GM18526 (cell line): ENCODE results near the gene DNAJC24.

Experiments used
- POLR2A ChIP-seq: IDR thresholded peaks from 3 replicates; pipeline ENCODE4 v1.6.1; 2011; ENCODE audit not compliant: insufficient read length; ENCODE audit errors: extremely low read depth

The DNAJC24 gene

GRCh38 chr11:31387379-31387778, 17.7 kb downstream of the DNAJC24 start:
- TF ChIP-seq POLR2A, result no peak

DNA sequence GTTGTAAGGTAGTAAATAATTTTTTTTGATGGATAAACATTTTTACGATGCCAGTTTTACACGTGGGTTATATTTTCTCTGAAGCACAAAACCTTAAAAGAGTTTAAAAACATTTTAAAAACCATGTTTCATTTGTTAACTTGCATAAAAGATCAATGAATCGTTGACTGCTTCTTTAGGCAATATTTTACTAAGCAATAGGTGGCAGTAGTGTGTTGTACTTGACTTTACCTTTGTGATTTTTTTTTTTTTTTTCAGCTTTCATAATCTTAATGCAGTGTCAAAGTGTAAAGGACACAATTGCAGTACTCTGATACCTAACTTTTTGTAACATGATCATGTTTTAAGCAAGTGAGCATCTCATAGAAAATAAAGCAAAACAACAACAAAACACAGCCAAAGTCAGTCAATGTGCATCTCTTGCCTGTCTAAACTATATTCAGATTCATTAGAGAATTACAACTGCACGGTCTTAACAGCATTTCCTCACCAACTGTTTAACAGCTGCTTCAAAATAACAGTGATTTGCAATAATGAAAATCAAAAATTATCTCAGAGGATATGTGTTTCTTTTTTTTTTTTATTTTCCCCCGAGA, 27.7 kb downstream of the DNAJC24 start:
- TF ChIP-seq POLR2A, result no peak

- no peak for TF ChIP-seq POLR2A
Measured at GRCh38 chr11:31404614-31405013, 35.0 kb downstream of the DNAJC24 start.

DNA sequence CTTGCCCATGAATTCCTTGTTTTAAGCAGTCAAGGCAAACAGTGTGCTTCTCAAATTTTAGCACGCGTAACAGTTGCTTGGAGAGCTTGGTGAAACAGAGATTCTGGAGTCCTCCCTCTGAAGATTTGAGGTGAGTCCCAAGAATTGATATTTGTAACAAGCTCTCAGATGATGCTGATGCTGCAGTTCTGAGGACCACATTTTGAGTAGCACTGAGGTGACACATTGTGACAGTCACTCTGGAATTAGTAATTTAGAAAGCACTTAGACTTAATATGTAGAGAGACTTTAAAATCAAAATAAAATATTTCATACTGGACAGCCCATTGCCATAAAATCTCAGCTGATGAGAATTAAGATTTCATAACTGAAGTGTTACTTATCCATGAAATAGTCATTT, 38.5 kb downstream of the DNAJC24 start:
- no peak for TF ChIP-seq POLR2A

DNA sequence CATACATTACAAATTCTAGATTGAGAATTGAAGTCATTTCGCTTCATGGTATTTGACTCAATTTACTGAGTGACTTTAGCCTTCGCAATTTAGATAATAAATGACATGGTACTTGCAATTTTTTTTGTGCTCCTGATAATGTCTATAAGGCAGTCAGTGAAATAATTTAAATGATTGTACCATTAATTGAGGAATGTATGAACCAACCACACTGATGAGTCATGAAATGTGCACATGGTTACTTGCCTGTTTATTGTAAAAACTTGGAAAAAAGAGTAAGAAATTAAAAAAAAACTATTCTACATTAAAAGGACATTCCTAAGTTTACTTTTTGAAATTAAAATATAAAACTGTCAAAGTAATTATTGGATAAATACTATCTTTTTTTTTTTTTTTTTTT, 43.3 kb downstream of the DNAJC24 start:
- TF ChIP-seq POLR2A, result no peak

- TF ChIP-seq POLR2A, result no peak
Measured at GRCh38 chr11:31414338-31414737, 44.7 kb downstream of the DNAJC24 start.

GRCh38 chr11:31415435-31415834, 45.8 kb downstream of the DNAJC24 start:
- no peak for TF ChIP-seq POLR2A

- no peak for TF ChIP-seq POLR2A
Measured at GRCh38 chr11:31417357-31417756, 47.7 kb downstream of the DNAJC24 start.

GRCh38 chr11:31417816-31418215, 48.2 kb downstream of the DNAJC24 start:
- TF ChIP-seq POLR2A, result no peak

DNA sequence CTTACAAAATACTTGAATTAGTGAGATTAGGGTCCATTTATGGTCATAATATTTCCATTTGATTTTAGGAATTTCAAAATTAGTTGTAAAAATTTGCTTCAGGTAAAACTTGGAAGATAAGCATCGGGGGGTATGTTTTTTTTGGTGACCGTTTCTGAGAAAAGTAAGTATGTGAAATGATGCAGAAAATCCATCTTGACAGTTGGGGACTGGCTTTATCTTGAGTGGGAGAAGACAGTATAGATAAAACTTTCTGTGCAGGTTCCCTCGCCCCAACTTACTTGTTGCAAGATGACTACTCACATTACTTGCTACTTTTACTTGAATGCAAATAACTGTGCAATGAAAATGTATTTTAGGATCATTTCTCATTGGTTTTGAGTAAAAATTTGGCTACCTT, 49.5 kb downstream of the DNAJC24 start:
- no peak for TF ChIP-seq POLR2A

DNA sequence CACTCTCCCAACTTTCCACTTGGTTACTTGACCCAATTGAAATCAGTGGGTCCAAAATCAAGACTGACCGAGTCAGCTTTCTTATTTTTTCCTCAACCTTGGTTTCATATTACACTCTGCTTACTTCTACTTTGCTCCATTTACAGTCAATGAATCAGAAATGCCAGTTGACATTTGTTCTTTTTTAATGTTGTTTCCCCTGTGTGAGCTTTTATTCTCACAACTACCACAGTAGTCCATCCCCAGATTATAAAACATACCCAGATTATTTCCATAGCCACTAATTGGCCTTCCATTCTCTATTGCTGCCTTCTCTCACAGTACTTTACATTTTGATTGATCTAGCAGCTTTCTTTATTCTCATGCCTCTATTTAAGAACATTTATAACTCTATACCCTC, 50.0 kb downstream of the DNAJC24 start:
- TF ChIP-seq POLR2A, result no peak

- no peak for TF ChIP-seq POLR2A
Measured at GRCh38 chr11:31421820-31422219, 52.2 kb downstream of the DNAJC24 start.

DNA sequence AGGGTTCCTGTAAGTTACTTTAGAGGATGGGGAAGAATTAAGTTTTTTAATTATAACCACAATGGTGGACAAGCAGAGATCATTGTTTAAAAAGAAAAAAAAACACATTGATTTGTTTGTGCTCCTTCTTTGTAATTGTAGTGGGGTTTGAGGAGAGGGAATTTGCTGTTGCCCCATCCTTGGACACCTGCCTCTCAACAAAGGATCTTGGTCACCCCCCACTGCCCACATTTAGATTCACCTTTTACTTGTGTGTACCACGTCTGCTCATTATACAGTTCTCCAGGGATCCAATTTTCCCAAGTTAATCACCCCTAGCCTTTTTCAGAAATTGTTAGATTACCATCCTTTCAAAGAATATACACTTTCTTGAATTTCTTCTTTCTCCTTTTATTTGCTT, 53.0 kb downstream of the DNAJC24 start:
- no peak for TF ChIP-seq POLR2A

GRCh38 chr11:31424652-31425051, 55.0 kb downstream of the DNAJC24 start:
- no peak for TF ChIP-seq POLR2A

GRCh38 chr11:31433851-31434250, 64.2 kb downstream of the DNAJC24 start:
- no peak for TF ChIP-seq POLR2A

GRCh38 chr11:31437742-31438435, 68.2 kb downstream of the DNAJC24 start:
- no peak for TF ChIP-seq POLR2A

DNA sequence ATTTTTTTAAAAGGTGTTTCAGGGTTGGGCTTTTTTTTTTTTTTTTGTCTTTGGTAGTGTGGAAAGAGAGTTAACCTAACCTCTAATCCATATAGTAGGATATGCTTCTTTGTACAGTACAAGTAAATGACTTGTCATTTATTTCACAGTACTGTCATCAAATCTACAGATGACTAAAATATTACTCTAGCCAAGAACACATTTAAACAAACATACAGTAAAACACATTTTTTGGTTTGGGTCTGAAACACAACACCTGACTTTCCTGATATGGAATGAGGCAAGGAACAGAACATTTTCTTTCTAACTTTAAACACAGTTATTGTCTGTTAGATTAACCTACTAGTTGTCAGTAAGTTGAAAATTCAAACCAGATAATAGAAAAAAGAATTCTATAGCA, 71.6 kb downstream of the DNAJC24 start:
- no peak for TF ChIP-seq POLR2A
